CD8-positive, alpha-beta memory T cell (primary cell): ENCODE measurements around the gene SAMD4A. TPM values are rescaled to one million over a fixed set of nuclear protein-coding genes. Genes with fewer than 3 reads are reported as not detected.

Experiments used
- CTCF ChIA-PET: fragments of 350-600 bp; sonication (Branson Sonifier 250); formaldehyde crosslinking; loops from one replicate; lab custom pipeline; 2021; ENCODE audit warnings: antibody characterized with exemption; lab: Charles Lee
- POLR2A ChIA-PET: fragments of 350-600 bp; sonication (Branson Sonifier 250); formaldehyde crosslinking; loops from one replicate; lab custom pipeline; 2021; ENCODE audit warnings: antibody characterized with exemption; lab: Charles Lee
- DNase-seq, 5 donors: peaks; one replicate each; pipeline versions ENCODE4 v3.0.0 to v3.0.0-alpha.2; 2020 to 2022; ENCODE audit warnings: mixed read lengths in 1 of 5
- H3K27ac ChIP-seq: one replicate; pipeline ENCODE4 v1.7.0; 2013; ENCODE audit warnings: low read depth, mild to moderate bottlenecking, low read length, moderate library complexity
- H3K27me3 ChIP-seq: 2 replicates; pipeline ENCODE4 v1.7.0; 2013; ENCODE audit warnings: low read length, mild to moderate bottlenecking; ENCODE audit not compliant: insufficient read depth, poor library complexity, severe bottlenecking
- H3K36me3 ChIP-seq: 2 replicates; pipeline ENCODE4 v1.7.0; 2013; ENCODE audit warnings: mild to moderate bottlenecking, low read length, moderate library complexity; ENCODE audit not compliant: insufficient read depth
- H3K4me1 ChIP-seq: 2 replicates; pipeline ENCODE4 v1.7.0; 2013; ENCODE audit warnings: mild to moderate bottlenecking, low read length, moderate library complexity; ENCODE audit not compliant: insufficient read depth
- H3K4me3 ChIP-seq: 2 replicates; pipeline ENCODE4 v1.7.0; 2013; ENCODE audit warnings: mild to moderate bottlenecking, low read length
- H3K9me3 ChIP-seq: 2 replicates; pipeline ENCODE4 v1.7.0; 2013; ENCODE audit warnings: mild to moderate bottlenecking, low read length
- H3K27ac Mint-ChIP-seq, 8 donors: one replicate each; pipeline ENCODE4 v1.8.0; 2020 to 2021; ENCODE audit warnings: mixed read lengths in 8 of 8, mild to moderate bottlenecking in 6 of 8, inconsistent platforms in 3 of 8, moderate library complexity in 3 of 8
- H3K27me3 Mint-ChIP-seq, 2 donors: one replicate each; pipeline ENCODE4 v1.8.0; 2020 to 2021; ENCODE audit warnings: mixed read lengths in 2 of 2, mild to moderate bottlenecking in 1 of 2, moderate library complexity in 1 of 2
- H3K36me3 Mint-ChIP-seq, 3 donors: one replicate each; pipeline ENCODE4 v1.8.0; 2020 to 2021; ENCODE audit warnings: mixed read lengths in 3 of 3, inconsistent platforms in 1 of 3, mild to moderate bottlenecking in 1 of 3
- H3K4me1 Mint-ChIP-seq, 3 donors: one replicate each; pipeline ENCODE4 v1.8.0; 2020 to 2021; ENCODE audit warnings: mixed read lengths in 3 of 3, inconsistent platforms in 1 of 3, mild to moderate bottlenecking in 1 of 3
- H3K4me3 Mint-ChIP-seq, 7 donors: one replicate each; pipeline ENCODE4 v1.8.0; 2020 to 2021; ENCODE audit warnings: mixed read lengths in 7 of 7, mild to moderate bottlenecking in 6 of 7, moderate library complexity in 4 of 7, inconsistent platforms in 2 of 7
- H3K9me3 Mint-ChIP-seq, 5 donors: one replicate each; pipeline ENCODE4 v1.8.0; 2020 to 2022; ENCODE audit warnings: mixed read lengths in 5 of 5, mild to moderate bottlenecking in 3 of 5, moderate library complexity in 2 of 5, inconsistent platforms in 1 of 5
- polyA plus RNA-seq: library from polyadenylated mRNA; unstranded; fragments of 300-500 nt; fragmentation: Illumina TruSeq; gene quantifications from one replicate; pipeline ENCODE4 v1.2.3, GENCODE V29; 2021
- total RNA-seq, 2 experiments: library from RNA; stranded (reverse); gene quantifications; one replicate each; pipeline ENCODE4 v1.2.3, GENCODE V29; 2021

The SAMD4A gene
- total and polyA plus RNA-seq, 3 experiments from 2014 or later = 2.4 to 2.7 TPM; not detected in 1

DNA sequence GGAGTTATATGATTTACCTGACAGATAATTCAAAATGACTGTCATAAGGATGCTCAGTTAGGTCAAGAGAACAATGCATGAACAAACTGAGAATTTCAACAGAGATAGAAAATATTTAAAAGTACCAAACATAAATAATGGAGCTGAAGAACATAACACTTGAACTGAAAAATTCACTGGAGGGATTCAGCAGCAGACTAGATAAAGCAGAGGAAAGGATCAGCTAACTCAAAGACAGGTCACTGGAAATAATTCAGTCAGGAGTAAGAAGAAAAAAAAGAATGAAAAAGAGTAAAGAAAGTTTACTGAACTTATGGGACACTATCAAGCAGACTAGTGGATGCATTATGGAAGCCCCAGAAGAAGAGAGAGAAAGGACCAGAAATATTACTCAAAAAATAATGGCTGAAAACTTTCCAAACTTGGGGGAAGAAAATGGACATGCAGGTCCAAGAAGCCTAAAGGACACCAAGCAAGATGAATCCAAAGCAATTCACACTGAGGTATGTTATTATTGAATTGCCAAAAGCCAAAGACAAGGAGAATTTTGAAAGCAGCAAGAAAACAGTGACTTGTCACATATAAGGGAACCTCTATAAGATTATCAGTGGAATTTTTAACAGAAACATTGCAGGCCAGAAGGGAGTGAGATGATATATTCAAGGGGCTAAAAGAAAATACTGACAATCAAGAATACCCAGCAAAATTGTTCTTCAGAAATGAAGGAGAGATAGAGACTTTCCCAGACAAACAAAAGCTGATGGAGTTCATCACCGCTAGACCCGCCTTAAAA is 257.0 kb downstream of the SAMD4A start:
- H3K36me3 ChIP-seq = no peaks in the 10 kb centered on the region
- H3K27ac Mint-ChIP-seq = peak overlapping the region in 1 of 8 donors; percentile 41
- ChIA-PET CTCF (no interaction called here), POLR2A (no interaction called here)
- no peaks in the 10 kb centered on the region for H3K9me3 ChIP-seq
- no peak overlapping the region for H3K27ac ChIP-seq
- no peaks in the 10 kb centered on the region for H3K4me1 Mint-ChIP-seq
- H3K9me3 Mint-ChIP-seq = peaks cover 15 to 37% (median 30%) of the 10 kb centered on the region in 5 donors
- no peak overlapping the region for H3K4me3 ChIP-seq
- peaks cover 0 to 9% (median 0%) of the 10 kb centered on the region in 3 donors for H3K36me3 Mint-ChIP-seq
- no peaks in the 10 kb centered on the region for H3K4me1 ChIP-seq
- H3K27me3 ChIP-seq = no peaks in the 10 kb centered on the region
- DNase-seq = no peak
- no peak overlapping the region for H3K4me3 Mint-ChIP-seq
- H3K27me3 Mint-ChIP-seq = peaks cover 3 to 4% of the 10 kb centered on the region in 2 donors

DNA sequence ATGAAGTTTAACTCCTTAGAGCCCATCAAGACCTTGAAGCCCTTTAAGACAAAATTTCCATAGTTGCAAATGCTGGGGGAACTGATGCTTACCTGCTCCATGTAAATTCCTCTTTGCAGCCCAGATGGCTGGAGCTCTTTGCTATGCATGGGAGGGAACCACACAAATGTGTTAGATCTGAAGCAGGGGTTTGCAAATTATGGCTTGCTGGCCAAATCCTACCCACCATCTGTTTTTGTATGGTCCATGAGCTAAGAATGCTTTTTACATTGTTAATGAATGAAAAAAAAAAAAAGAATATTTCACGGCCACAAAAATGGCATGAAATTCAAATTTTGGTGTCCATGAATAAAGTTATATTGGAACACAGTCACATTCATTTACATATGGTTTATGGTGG is 261.1 kb downstream of the SAMD4A start:
- Mint-ChIP-seq H3K4me1 (no peaks in the 10 kb centered on the region), H3K9me3 (peaks cover 21 to 43% (median 37%) of the 10 kb centered on the region in 5 donors), H3K36me3 (peaks cover 0 to 16% (median 0%) of the 10 kb centered on the region in 3 donors), H3K27ac (no peak overlapping the region), H3K4me3 (no peak overlapping the region), H3K27me3 (peaks cover 3 to 5% of the 10 kb centered on the region in 2 donors)
- no peaks in the 10 kb centered on the region for H3K9me3 ChIP-seq
- DNase-seq = no peak
- H3K27me3 ChIP-seq = no peaks in the 10 kb centered on the region
- H3K4me3 ChIP-seq = no peak overlapping the region
- no peaks in the 10 kb centered on the region for H3K4me1 ChIP-seq
- no peaks in the 10 kb centered on the region for H3K36me3 ChIP-seq
- CTCF ChIA-PET = no interaction called here
- POLR2A ChIA-PET = no interaction called here
- H3K27ac ChIP-seq = no peak overlapping the region

DNA sequence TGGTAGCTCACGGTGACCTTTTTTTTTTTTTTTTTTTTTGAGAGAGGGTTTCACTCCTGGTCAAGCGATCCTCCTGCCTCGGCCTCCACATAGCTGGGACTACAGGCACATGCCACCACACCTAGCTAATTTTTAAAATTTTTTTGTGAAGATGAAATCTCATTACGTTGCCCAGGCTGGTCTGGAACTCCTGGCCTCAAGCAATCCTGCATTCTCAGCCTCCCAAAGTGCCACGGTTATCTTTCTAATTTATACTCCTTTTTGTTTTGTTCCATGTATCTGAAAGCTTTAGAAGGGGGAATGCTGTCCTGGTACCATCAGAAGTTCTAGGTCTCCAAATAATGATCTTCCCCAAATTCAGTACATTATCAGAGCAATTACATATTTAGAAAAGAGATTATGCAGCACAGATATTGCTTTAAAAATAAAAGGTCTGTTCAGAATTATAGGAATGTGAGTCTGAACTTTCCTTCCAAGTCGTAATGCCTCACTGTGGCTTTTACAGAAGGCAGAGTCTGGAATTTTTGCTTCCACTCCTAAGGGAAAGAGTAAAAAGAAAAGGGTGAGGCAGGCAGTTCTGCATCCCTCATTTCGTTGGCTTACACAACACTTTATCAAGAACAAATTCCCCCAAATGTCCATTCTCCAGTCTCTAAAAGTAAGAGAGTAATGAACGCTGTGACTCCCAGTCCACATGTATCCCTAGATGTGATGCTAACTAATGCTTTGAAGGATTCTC is 262.7 kb downstream of the SAMD4A start:
- Histone ChIP-seq H3K9me3 (no peaks in the 10 kb centered on the region), H3K27ac (no peak overlapping the region), H3K4me3 (no peak overlapping the region), H3K36me3 (no peaks in the 10 kb centered on the region), H3K27me3 (no peaks in the 10 kb centered on the region), H3K4me1 (no peaks in the 10 kb centered on the region)
- no peak for DNase-seq
- CTCF ChIA-PET = no interaction called here
- peaks cover 12 to 32% (median 30%) of the 10 kb centered on the region in 5 donors for H3K9me3 Mint-ChIP-seq
- no peak overlapping the region for H3K27ac Mint-ChIP-seq
- no peak overlapping the region for H3K4me3 Mint-ChIP-seq
- H3K36me3 Mint-ChIP-seq = peaks cover 0 to 16% (median 0%) of the 10 kb centered on the region in 3 donors
- peaks cover 3 to 5% of the 10 kb centered on the region in 2 donors for H3K27me3 Mint-ChIP-seq
- POLR2A ChIA-PET = no interaction called here
- H3K4me1 Mint-ChIP-seq = no peaks in the 10 kb centered on the region

DNA sequence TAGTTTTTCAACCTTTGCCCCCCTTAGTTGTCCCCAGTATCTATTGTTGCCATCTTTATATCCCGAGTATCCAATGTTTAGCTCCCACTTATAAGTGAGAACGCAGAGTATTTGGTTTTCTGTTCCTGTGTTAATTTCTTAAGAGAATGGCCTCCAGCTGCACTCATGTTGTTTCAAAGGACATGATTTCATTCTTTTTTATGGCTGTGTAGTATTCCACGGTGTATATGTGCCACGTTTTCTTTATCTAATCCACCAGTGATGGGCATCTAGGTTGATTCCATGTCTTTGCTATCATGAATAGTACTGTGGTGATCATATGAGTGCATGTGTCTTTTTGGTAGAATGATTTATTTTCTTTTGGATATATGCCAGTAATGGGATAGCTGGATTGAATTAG is 263.7 kb downstream of the SAMD4A start:
- Histone ChIP-seq H3K4me3 (no peak overlapping the region), H3K27me3 (no peaks in the 10 kb centered on the region), H3K27ac (no peak overlapping the region), H3K4me1 (no peaks in the 10 kb centered on the region), H3K36me3 (no peaks in the 10 kb centered on the region), H3K9me3 (no peaks in the 10 kb centered on the region)
- Mint-ChIP-seq H3K9me3 (peaks cover 6 to 25% (median 23%) of the 10 kb centered on the region in 5 donors), H3K27me3 (peaks cover 3 to 5% of the 10 kb centered on the region in 2 donors), H3K27ac (no peak overlapping the region), H3K36me3 (peaks cover 0 to 16% (median 0%) of the 10 kb centered on the region in 3 donors), H3K4me3 (no peak overlapping the region), H3K4me1 (no peaks in the 10 kb centered on the region)
- no peak for DNase-seq
- CTCF ChIA-PET = interaction anchor here (1.3 kb wide), 1 partner anchor 56 kb away, joined by 4 read pairs; no protein-coding TSS in a partner anchor
- POLR2A ChIA-PET = no interaction called here

DNA sequence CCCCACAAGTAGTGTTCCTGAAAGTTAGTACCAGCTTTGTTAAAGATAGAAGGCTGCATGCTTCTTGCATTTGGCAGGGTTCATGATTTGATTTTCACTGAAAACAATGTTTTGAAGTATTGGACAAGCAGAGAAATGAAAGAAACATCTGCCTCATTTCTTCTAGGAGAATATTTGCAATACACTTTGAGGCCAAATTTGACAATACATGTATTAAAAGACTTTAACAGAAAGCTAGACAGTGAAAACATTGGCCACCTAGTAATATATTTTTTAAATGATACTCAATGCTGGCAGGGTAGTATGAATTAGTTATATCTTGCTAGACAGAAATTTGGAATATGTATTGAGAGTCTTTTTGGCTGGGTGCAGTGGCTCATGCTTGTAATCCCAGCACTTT is 267.2 kb downstream of the SAMD4A start:
- H3K4me3 Mint-ChIP-seq = no peak overlapping the region
- POLR2A ChIA-PET = no interaction called here
- Histone ChIP-seq H3K4me1 (no peaks in the 10 kb centered on the region), H3K27ac (no peak overlapping the region), H3K9me3 (no peaks in the 10 kb centered on the region), H3K27me3 (no peaks in the 10 kb centered on the region), H3K36me3 (no peaks in the 10 kb centered on the region), H3K4me3 (no peak overlapping the region)
- peaks cover 0 to 5% of the 10 kb centered on the region in 2 donors for H3K27me3 Mint-ChIP-seq
- no peaks in the 10 kb centered on the region for H3K4me1 Mint-ChIP-seq
- H3K36me3 Mint-ChIP-seq = peaks cover 4 to 7% (median 4%) of the 10 kb centered on the region in 3 donors
- H3K27ac Mint-ChIP-seq = no peak overlapping the region
- no peak for DNase-seq
- H3K9me3 Mint-ChIP-seq = peaks cover 6 to 16% (median 9%) of the 10 kb centered on the region in 5 donors
- CTCF ChIA-PET = interaction anchor here (0.7 kb wide), 1 partner anchor 699 kb away, joined by 3 read pairs; no protein-coding TSS in a partner anchor

DNA sequence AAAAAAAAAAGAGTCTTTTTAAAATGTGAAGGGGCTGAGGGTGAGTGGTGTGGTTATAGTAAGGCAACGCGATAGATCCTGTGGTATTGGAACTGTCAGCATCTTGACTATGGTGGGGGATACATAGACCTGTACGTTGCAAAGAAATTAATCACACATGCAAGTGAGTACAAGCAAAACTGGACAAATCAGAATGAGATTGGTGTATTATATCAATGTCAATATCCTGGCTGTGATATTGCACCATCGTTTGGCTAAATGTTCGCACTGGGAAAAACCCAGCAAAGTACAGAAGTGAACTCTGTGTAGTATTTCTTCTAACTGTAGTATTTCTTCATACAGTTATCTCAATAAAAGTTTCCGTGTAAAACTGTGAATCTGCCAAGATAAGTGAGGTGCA is 267.8 kb downstream of the SAMD4A start:
- Mint-ChIP-seq H3K27me3 (peaks cover 0 to 5% of the 10 kb centered on the region in 2 donors), H3K27ac (no peak overlapping the region), H3K4me3 (no peak overlapping the region), H3K4me1 (no peaks in the 10 kb centered on the region), H3K36me3 (peaks cover 7 to 9% (median 8%) of the 10 kb centered on the region in 3 donors), H3K9me3 (peaks cover 6 to 16% (median 9%) of the 10 kb centered on the region in 5 donors)
- Histone ChIP-seq H3K36me3 (no peaks in the 10 kb centered on the region), H3K9me3 (no peaks in the 10 kb centered on the region), H3K27ac (no peak overlapping the region), H3K4me1 (no peaks in the 10 kb centered on the region), H3K27me3 (no peaks in the 10 kb centered on the region), H3K4me3 (no peak overlapping the region)
- DNase-seq = no peak
- ChIA-PET CTCF (interaction anchor here (0.7 kb wide), 1 partner anchor 699 kb away, joined by 3 read pairs; no protein-coding TSS in a partner anchor), POLR2A (no interaction called here)

DNA sequence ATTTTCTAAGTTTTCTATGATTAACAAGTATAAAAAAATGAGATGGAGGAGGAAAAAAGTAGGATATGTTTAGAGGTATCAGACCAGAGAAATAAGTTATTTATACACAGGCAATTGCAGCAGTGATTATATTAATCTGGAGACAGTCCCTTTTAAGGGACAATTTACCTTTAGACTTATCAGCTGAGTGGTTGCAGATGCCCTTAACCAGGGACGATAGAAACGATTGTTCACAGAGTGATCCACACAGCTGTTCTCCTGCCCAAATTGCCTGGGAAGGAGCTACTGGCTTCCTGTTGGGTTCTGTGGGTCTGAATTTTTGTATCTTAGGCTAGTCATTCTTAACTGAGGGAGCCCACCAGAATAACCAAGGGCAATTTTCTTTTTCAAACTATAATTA is 269.3 kb downstream of the SAMD4A start:
- Histone ChIP-seq H3K4me3 (no peak overlapping the region), H3K9me3 (no peaks in the 10 kb centered on the region), H3K27me3 (no peaks in the 10 kb centered on the region), H3K36me3 (peaks cover 11% of the 10 kb centered on the region), H3K4me1 (no peaks in the 10 kb centered on the region), H3K27ac (no peak overlapping the region)
- Mint-ChIP-seq H3K36me3 (peaks cover 8 to 20% (median 20%) of the 10 kb centered on the region in 3 donors), H3K27me3 (peaks cover 0 to 5% of the 10 kb centered on the region in 2 donors), H3K27ac (peak overlapping the region in 1 of 8 donors; percentile 4), H3K4me3 (no peak overlapping the region), H3K9me3 (peaks cover 0 to 6% (median 3%) of the 10 kb centered on the region in 5 donors), H3K4me1 (no peaks in the 10 kb centered on the region)
- ChIA-PET CTCF (no interaction called here), POLR2A (no interaction called here)
- no peak for DNase-seq
